ENCODE results near the gene CLEC6A. TPM values are rescaled to one million over a fixed set of nuclear protein-coding genes. Genes with fewer than 3 reads are reported as not detected.
"Not testable (repeated sequence)": the region's sequence is repeated elsewhere in the genome, so short reads cannot be mapped to it uniquely, and the experiment has no call there.

Gene CLEC6A
- total RNA-seq: not detected

GRCh38 chr12:8455727-8456360 is at the start of gene CLEC6A:
CLEC6A (plus strand) TSS chr12:8455962; CDS start chr12:8456112, 150 bp downstream.
- no peak within 1 kb of the TSS for H3K4me3 ChIP-seq
- DNase-seq: no peak
- WGBS, 2 donors: 49 to 75% methylated on average over 2 of the region's 2 CpGs
- no peaks in the 10 kb centered on the region for H3K9me3 ChIP-seq
- intact Hi-C loops (cut with DNase I): no loop called here
- peaks cover 0 to 2% (median 0%) of the 10 kb centered on the region in 4 donors for H3K27me3 ChIP-seq
- TF ChIP-seq POLR2A (IDR thresholded peaks at IDR 0.05): no peak
- TF ChIP-seq CTCF (IDR thresholded peaks at IDR 0.05): no peak
- no peak within 1 kb of the TSS for H3K27ac ChIP-seq
- H3K36me3 ChIP-seq: no peaks in the 10 kb centered on the region
- H3K4me1 ChIP-seq: no peaks in the 10 kb centered on the region

- no CpG with 5 or more reads among the region's 6 CpGs for WGBS, 2 donors
- H3K36me3 ChIP-seq; DNase-seq; H3K27ac ChIP-seq; H3K4me1 ChIP-seq; H3K27me3 ChIP-seq; H3K4me3 ChIP-seq; intact Hi-C loops (cut with DNase I); H3K9me3 ChIP-seq: not testable (repeated sequence)
These were observed 36.2 kb upstream of the CLEC6A start for GRCh38 chr12:8419576-8419975.

DNA sequence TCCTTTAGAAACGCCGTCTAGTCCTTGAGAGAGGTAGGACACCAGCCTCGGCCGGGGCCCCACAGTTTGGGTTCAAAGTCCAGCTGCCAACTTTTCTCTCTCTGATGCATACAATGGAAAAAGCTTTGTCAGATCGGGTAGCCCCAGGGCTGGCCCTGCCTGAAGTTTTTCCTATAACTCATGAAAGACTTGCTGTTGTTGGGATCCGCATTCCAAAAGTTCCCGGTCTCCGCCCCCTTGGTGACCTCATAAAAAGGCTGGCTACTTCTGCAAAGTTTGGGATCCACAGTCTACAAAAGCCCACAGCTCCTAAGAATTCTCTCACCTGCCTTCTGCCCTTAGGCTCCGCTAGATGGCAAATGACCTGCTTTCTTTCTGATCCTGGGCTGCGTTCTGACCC is 35.3 kb upstream of the CLEC6A start:
- Histone ChIP-seq H3K9me3 (no peaks in the 10 kb centered on the region), H3K27me3 (no peaks in the 10 kb centered on the region), H3K4me3 (no peak overlapping the region), H3K36me3 (no peaks in the 10 kb centered on the region), H3K4me1 (no peaks in the 10 kb centered on the region), H3K27ac (no peak overlapping the region)
- intact Hi-C loops (cut with DNase I): no loop called here
- WGBS, 2 donors: no CpG with 5 or more reads among the region's 10 CpGs
- no peak for TF ChIP-seq POLR2A (IDR thresholded peaks at IDR 0.05)
- no peak for TF ChIP-seq CTCF (IDR thresholded peaks at IDR 0.05)
- DNase-seq: no peak

DNA sequence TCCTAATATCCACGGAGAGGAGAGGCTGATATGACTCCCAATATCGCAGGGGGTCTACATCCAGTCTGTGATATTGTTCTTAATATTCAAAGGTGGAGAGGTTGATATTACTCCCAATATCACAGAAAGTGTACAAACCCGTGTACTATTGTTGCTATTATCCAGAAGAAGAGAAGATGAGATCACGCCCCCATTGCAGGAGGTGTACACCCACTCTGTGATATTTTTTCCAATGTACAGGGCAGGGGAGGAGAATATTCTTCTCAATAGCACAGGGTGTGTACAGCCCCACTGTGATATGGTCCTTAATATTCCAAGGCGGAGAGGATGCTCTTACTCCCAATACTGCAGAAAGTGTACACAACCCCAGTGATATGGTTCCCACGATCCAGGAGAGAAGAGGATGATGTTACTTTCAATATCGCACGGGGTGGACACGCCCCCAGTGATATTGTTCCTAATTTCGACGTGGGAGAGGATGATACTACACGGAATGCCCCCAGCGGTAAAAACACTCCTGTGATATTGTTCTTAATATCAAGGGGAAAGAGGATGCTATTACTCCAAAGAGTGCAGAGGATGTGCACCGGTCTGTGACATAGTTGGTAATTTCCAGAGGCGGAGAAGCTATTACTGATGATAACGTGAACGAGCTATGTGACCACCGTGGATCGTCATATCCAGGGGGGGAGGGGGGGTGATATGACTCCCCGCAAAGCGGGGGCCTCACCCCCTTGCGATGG is 11.1 kb upstream of the CLEC6A start:
- H3K4me3 ChIP-seq; H3K4me1 ChIP-seq; H3K36me3 ChIP-seq; intact Hi-C loops (cut with DNase I); H3K27me3 ChIP-seq; H3K27ac ChIP-seq; H3K9me3 ChIP-seq; DNase-seq: not testable (repeated sequence)
- WGBS, 2 donors: 87 to 88% methylated on average over 15 to 19 of the region's 22 CpGs

- Histone ChIP-seq H3K27me3 (no peaks in the 10 kb centered on the region), H3K36me3 (no peaks in the 10 kb centered on the region), H3K4me3 (no peak overlapping the region), H3K4me1 (no peaks in the 10 kb centered on the region), H3K27ac (no peak overlapping the region), H3K9me3 (no peaks in the 10 kb centered on the region)
- intact Hi-C loops (cut with DNase I): no loop called here
- 93% methylated on average over 2 of the region's 2 CpGs for WGBS, 2 donors
- no peak for DNase-seq
- TF ChIP-seq CTCF (IDR thresholded peaks at IDR 0.05) (no peak), POLR2A (IDR thresholded peaks at IDR 0.05) (no peak)
These were observed 10.0 kb upstream of the CLEC6A start for GRCh38 chr12:8445731-8446130.

DNA sequence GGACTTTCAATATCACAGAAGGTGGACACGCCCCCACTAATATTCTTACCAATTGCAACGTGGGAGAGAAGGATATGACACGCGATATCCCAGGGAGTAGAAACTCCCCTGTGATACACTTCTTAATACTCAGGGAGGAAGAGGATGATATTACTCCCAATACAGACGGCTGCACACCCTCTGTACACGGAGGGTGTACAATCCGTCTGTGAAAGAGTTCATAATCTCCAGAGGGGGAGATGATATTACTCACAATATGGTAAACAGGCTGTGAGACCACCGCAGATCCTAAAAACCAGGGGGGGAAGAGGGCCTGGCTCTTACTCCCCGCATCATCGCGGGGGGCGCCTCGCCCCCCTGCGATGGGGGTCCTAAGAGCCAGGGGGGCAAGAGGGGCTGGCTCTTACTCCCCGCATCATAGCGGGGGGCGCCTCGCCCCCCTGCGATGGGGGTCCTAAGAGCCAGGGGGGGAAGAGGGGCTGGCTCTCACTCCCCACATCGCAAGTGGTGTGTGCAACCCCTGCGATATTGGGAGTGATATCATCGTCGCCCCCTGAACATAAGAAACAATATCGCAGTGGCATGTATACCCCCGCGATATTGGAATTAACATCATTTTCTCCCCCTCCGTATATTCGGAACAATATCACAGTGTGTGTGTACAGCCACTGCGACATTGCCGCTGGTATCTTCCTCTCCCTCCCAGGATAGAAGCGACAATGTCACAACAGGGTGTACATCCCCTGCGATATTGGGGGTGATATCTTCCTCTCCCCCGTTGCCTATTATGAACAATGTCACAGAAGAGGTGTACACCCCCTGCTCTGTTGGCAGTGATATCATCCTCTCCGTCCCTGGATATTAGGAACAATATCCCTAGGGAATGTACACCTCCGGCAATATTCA is 8.9 kb upstream of the CLEC6A start:
- Histone ChIP-seq H3K27me3 (no peaks in the 10 kb centered on the region), H3K27ac (no peak overlapping the region), H3K4me3 (no peak overlapping the region), H3K36me3 (no peaks in the 10 kb centered on the region), H3K9me3 (no peaks in the 10 kb centered on the region), H3K4me1 (no peaks in the 10 kb centered on the region)
- intact Hi-C loops (cut with DNase I): no loop called here
- no peak for DNase-seq
- WGBS, 2 donors: 82 to 87% methylated on average over 23 to 26 of the region's 35 CpGs
- no peak for TF ChIP-seq CTCF (IDR thresholded peaks at IDR 0.05)
- no peak for TF ChIP-seq POLR2A (IDR thresholded peaks at IDR 0.05)
